ENCODE measurements around the gene DOCK8. TPM values are rescaled to one million over a fixed set of nuclear protein-coding genes. Genes with fewer than 3 reads are reported as not detected.

DOCK8 gene
- total RNA-seq, 2 donors from 2014 or later: 18.7 to 19.3 TPM

- DNase-seq (ENCODE audit: low spot score) (no peak), ATAC-seq (ENCODE audit: insufficient number of reproducible peaks, low FRiP score, low read depth) (no peak)
- Histone ChIP-seq H3K36me3 (no peaks in the 10 kb centered on the region), H3K4me3 (no peak overlapping the region), H3K27me3 (replicated peaks; ENCODE audit: insufficient read depth) (no peaks in the 10 kb centered on the region), H3K27ac (no peak overlapping the region), H3K9me3 (no peaks in the 10 kb centered on the region), H3K4me1 (ENCODE audit: control insufficient read depth in 1 of 2, low read depth in 2 of 2) (no peaks in the 10 kb centered on the region)
- TF ChIP-seq CTCF (IDR thresholded peaks at IDR 0.05): no peak
Measured at GRCh38 chr9:450561-450960, 235.9 kb downstream of the DOCK8 start.

GRCh38 chr9:453832-454231, 239.2 kb downstream of the DOCK8 start:
- no peak for TF ChIP-seq CTCF (IDR thresholded peaks at IDR 0.05)
- H3K27me3 ChIP-seq (replicated peaks; ENCODE audit: insufficient read depth): no peaks in the 10 kb centered on the region
- H3K9me3 ChIP-seq: no peaks in the 10 kb centered on the region
- no peak overlapping the region for H3K4me3 ChIP-seq
- H3K4me1 ChIP-seq (ENCODE audit: control insufficient read depth in 1 of 2, low read depth in 2 of 2): no peaks in the 10 kb centered on the region
- ATAC-seq (ENCODE audit: insufficient number of reproducible peaks, low FRiP score, low read depth) (no peak), DNase-seq (ENCODE audit: low spot score) (no peak)
- H3K27ac ChIP-seq: no peak overlapping the region
- H3K36me3 ChIP-seq: no peaks in the 10 kb centered on the region

- no peak overlapping the region for H3K27ac ChIP-seq
- no peak overlapping the region for H3K4me3 ChIP-seq
- H3K27me3 ChIP-seq (replicated peaks; ENCODE audit: insufficient read depth): no peaks in the 10 kb centered on the region
- no peak for TF ChIP-seq CTCF (IDR thresholded peaks at IDR 0.05)
- ATAC-seq (ENCODE audit: insufficient number of reproducible peaks, low FRiP score, low read depth) (no peak), DNase-seq (ENCODE audit: low spot score) (no peak)
- H3K36me3 ChIP-seq: no peaks in the 10 kb centered on the region
- no peaks in the 10 kb centered on the region for H3K4me1 ChIP-seq (ENCODE audit: control insufficient read depth in 1 of 2, low read depth in 2 of 2)
- H3K9me3 ChIP-seq: no peaks in the 10 kb centered on the region
Measured at GRCh38 chr9:456365-456764, 241.7 kb downstream of the DOCK8 start.

- Histone ChIP-seq H3K36me3 (no peaks in the 10 kb centered on the region), H3K4me3 (no peak overlapping the region), H3K27ac (no peak overlapping the region), H3K4me1 (ENCODE audit: control insufficient read depth in 1 of 2, low read depth in 2 of 2) (no peaks in the 10 kb centered on the region), H3K27me3 (replicated peaks; ENCODE audit: insufficient read depth) (no peaks in the 10 kb centered on the region), H3K9me3 (no peaks in the 10 kb centered on the region)
- ATAC-seq (ENCODE audit: insufficient number of reproducible peaks, low FRiP score, low read depth): no peak
- DNase-seq (ENCODE audit: low spot score): no peak
- no peak for TF ChIP-seq CTCF (IDR thresholded peaks at IDR 0.05)
Measured at GRCh38 chr9:458590-458989, 243.9 kb downstream of the DOCK8 start.

- Histone ChIP-seq H3K4me1 (ENCODE audit: control insufficient read depth in 1 of 2, low read depth in 2 of 2) (no peaks in the 10 kb centered on the region), H3K27me3 (replicated peaks; ENCODE audit: insufficient read depth) (no peaks in the 10 kb centered on the region)
- ATAC-seq (ENCODE audit: insufficient number of reproducible peaks, low FRiP score, low read depth): no peak
Measured at GRCh38 chr9:459491-460444, 245.1 kb downstream of the DOCK8 start.

More at GRCh38 chr9:459491-460444, 245.1 kb downstream of the DOCK8 start:
- Histone ChIP-seq H3K36me3 (no peaks in the 10 kb centered on the region), H3K9me3 (no peaks in the 10 kb centered on the region), H3K4me3 (no peak overlapping the region), H3K27ac (no peak overlapping the region)
- DNase-seq (ENCODE audit: low spot score): no peak
- TF ChIP-seq CTCF (IDR thresholded peaks at IDR 0.05): no peak
